Heart left ventricle (tissue), 16 donors: ENCODE measurements around the gene RDM1. TPM values are rescaled to one million over a fixed set of nuclear protein-coding genes. Genes with fewer than 3 reads are reported as not detected.

Experiments used
- ATAC-seq, 4 donors: fragments of 200-7000 bp; cut with Tn5 transposase; one replicate each; pipeline ENCODE4 v1.9.1; 2020 to 2022; ENCODE audit warnings: moderate library complexity in 4 of 4, mild to moderate bottlenecking in 3 of 4, moderate number of reproducible peaks in 1 of 4
- DNase-seq, 5 donors: peaks; one replicate each; pipeline ENCODE4 v3.0.0-alpha.2; 2020
- H3K27ac ChIP-seq, 12 donors: fragments of 200-600 bp; sonication (generic) in 4 of 12; one replicate each; pipeline versions ENCODE4 v1.5.0 to v1.8.0; 2016 to 2022; ENCODE audit warnings: mild to moderate bottlenecking in 2 of 12
- H3K27me3 ChIP-seq, 9 donors: fragments of 200-600 bp; sonication (generic) in 2 of 9; one replicate each; pipeline versions ENCODE4 v1.5.1 to v1.8.0; 2016 to 2022; ENCODE audit warnings: mild to moderate bottlenecking in 3 of 9
- H3K36me3 ChIP-seq, 9 donors: fragments of 200-600 bp; sonication (generic) in 2 of 9; one replicate each; pipeline versions ENCODE4 v1.5.0 to v1.8.0; 2018 to 2022; ENCODE audit warnings: mild to moderate bottlenecking in 2 of 9
- H3K4me1 ChIP-seq, 12 donors: fragments of 200-600 bp; sonication (generic) in 4 of 12; one replicate each; pipeline versions ENCODE4 v1.5.0 to v1.8.0; 2016 to 2022; ENCODE audit warnings: mild to moderate bottlenecking in 3 of 12
- H3K4me3 ChIP-seq, 12 donors: fragments of 200-600 bp; sonication (generic) in 4 of 12; one replicate each; pipeline versions ENCODE4 v1.5.0 to v1.8.0; 2017 to 2022; ENCODE audit warnings: mild to moderate bottlenecking in 9 of 12, moderate library complexity in 4 of 12
- H3K9me3 ChIP-seq, 12 donors: fragments of 200-600 bp; sonication (generic) in 4 of 12; one replicate each; pipeline versions ENCODE4 v1.5.0 to v1.8.0; 2016 to 2022; ENCODE audit warnings: mild to moderate bottlenecking in 1 of 12
- POLR2A ChIP-seq, 2 donors: fragments of 450-650 bp; IDR thresholded peaks; one replicate each; pipeline ENCODE4 v1.6.1; 2017; ENCODE audit warnings: antibody characterized with exemption in 2 of 2, mild to moderate bottlenecking in 2 of 2, moderate library complexity in 2 of 2
- WGBS, 4 donors: extraction: QIAGEN DNeasy Blood & Tissue Kit in 2 of 4; methylation state at CpG; one replicate each; pipeline versions ENCODE4 v1.1.5 to v1.1.7; 2013 to 2018; 5-methylcytosine and 5-hydroxymethylcytosine counted together
- intact Hi-C, 10 donors: fragments of 100-400 bp; cut with DNase I; formaldehyde crosslinking; loops; one replicate each; pipeline versions ENCODE4 v1.11.1 to v1.14.2; 2022
- polyA plus RNA-seq, 2 donors: library from polyadenylated mRNA; stranded (reverse); fragments of 200-250 nt; gene quantifications; one replicate each; pipeline ENCODE4 v1.2.3, GENCODE V29; 2013
- total RNA-seq, 9 donors: library from RNA; depleted of rRNA in 2 of 9; stranded (reverse); fragments of >200 nt in 2 of 9; fragmentation: NEBNext Ultra II Directional in 3 of 9; extraction: Animal tissue kit (Norgen Biotek cat#: 25700) in 3 of 9; gene quantifications; one replicate each; pipeline versions ENCODE4 v1.1.0 to v1.2.4, GENCODE V29; 2016 to 2023
- TF ChIP-seq, protein P1 (sequence below), 12 donors: fragments of 200-600 bp; sonication (generic) in 4 of 12; IDR thresholded peaks; one replicate each; pipeline versions ENCODE4 v1.5.0 to v1.8.0; 2018 to 2022; ENCODE audit warnings: antibody characterized with exemption in 12 of 12, mild to moderate bottlenecking in 5 of 12
- donor health status: ischemic (EF 13 %, LVEDD 7.1; RV severe dilation, severe dysfunction).
- donor health status: healthy with polysubstance abuse.
- donor health status: DM: no; HTN: yes; CAD: no.
- donor health status: DM: no; HTN: no; CAD: no.
- donor health status: ischemic (EF 25% LVEDD 6.9; RV normal size, moderate dysfunction).
- donor health status: ischemic (EF 25% LVEDD 5.7; RV mildly dilated, moderate dysfunction).
- donor health status: healthy.
- donor health status: DM: yes; HTN: yes; CAD: no.
- donor health status: ischemic (EF 35%, LVEDD 5.7; RV mildly dilated, moderate dysfunction).
- donor health status: nonischemic (EF 11% LVEDD 7.7; RV severe dilation, severe dysfunction).
- donor health status: DM: yes; HTN: yes; CAD: no.
- donor health status: PGD.
- donor health status: ischemic (EF 29% LVEDD 5.4; RV normal size, mild dysfunction).
- donor health status: nonischemic (EF 23%, LVEDD 6.1; RV moderate dilation, normal function).

RDM1 gene
- total and polyA plus RNA-seq, 11 donors = 0.48 TPM; not detected in 10

DNA sequence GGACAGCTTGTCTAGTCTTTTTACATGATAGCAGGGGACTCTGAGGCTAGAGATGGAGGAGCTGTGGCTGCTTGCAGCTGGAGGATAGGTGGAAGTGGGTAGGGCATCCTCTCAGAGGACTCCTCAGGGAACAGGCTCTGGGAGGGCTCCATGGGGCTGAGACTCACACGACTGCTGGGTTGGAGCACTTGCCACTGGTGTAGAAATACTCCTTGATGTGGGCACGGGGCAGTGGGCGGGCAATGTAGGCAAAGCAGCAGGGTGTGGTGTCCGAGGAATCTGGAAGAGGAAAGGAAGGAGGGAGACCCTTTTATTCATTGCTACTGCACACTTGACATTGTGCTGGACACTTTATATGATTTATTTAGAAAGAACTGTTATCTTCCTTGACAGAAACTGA lies 52.2 kb downstream of the RDM1 start:
- DNase-seq (no peak), ATAC-seq (no peak)
- H3K36me3 ChIP-seq = no peaks in the 10 kb centered on the region
- H3K27me3 ChIP-seq = no peaks in the 10 kb centered on the region
- H3K9me3 ChIP-seq = no peaks in the 10 kb centered on the region
- peaks cover 0 to 26% (median 0%) of the 10 kb centered on the region in 12 donors for H3K4me1 ChIP-seq
- peak overlapping the region in 1 of 12 donors; percentile 44 for H3K4me3 ChIP-seq
- intact Hi-C loops = no loop called here
- no peak for TF ChIP-seq POLR2A (IDR thresholded peaks at IDR 0.05)
- TF ChIP-seq, protein P1, sequence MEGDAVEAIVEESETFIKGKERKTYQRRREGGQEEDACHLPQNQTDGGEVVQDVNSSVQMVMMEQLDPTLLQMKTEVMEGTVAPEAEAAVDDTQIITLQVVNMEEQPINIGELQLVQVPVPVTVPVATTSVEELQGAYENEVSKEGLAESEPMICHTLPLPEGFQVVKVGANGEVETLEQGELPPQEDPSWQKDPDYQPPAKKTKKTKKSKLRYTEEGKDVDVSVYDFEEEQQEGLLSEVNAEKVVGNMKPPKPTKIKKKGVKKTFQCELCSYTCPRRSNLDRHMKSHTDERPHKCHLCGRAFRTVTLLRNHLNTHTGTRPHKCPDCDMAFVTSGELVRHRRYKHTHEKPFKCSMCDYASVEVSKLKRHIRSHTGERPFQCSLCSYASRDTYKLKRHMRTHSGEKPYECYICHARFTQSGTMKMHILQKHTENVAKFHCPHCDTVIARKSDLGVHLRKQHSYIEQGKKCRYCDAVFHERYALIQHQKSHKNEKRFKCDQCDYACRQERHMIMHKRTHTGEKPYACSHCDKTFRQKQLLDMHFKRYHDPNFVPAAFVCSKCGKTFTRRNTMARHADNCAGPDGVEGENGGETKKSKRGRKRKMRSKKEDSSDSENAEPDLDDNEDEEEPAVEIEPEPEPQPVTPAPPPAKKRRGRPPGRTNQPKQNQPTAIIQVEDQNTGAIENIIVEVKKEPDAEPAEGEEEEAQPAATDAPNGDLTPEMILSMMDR (IDR thresholded peaks at IDR 0.05) = no peak
- WGBS, 4 donors = 68 to 78% (median 75%) methylated on average over 4 of the region's 4 CpGs
- H3K27ac ChIP-seq = peak overlapping the region in 1 of 12 donors; percentile 53

DNA sequence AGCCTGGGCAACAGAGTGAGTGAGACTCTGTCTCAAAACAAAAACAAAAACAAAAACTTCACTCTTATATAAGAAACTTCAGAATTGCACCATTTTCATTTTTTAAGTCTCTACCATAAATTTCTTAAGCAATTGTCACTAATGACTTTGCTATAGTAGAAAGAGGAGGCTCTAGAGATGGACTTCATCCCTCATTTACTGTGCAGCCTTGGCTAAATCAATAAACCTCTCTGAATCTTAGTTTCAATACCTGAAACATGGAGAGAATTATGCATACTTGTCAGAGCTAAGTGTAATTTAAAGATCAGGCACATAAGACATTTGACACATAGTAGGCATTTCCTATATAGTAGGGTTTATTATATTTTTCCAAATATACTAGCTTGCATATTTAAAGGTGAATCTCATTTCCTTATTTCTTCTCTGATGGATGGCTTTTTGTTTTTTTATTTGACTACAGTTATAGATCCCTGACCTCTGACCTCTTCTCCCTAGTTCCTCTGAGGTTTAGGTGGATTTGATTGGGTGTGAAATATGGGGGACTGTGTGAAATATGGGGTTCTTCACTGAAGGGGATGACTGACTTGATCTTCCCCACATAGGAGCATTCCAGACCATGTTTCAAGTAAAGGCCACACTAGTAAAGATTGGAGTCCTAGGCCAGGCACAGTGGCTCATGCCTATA lies 53.1 kb downstream of the RDM1 start:
- H3K27me3 ChIP-seq = no peaks in the 10 kb centered on the region
- no peaks in the 10 kb centered on the region for H3K9me3 ChIP-seq
- DNase-seq (no peak), ATAC-seq (no peak)
- H3K36me3 ChIP-seq = no peaks in the 10 kb centered on the region
- intact Hi-C loops = no loop called here
- peak overlapping the region in 1 of 12 donors; percentile 44 for H3K4me3 ChIP-seq
- peaks cover 0 to 26% (median 0%) of the 10 kb centered on the region in 12 donors for H3K4me1 ChIP-seq
- no peak for TF ChIP-seq POLR2A (IDR thresholded peaks at IDR 0.05)
- TF ChIP-seq, protein P1 (IDR thresholded peaks at IDR 0.05) = no peak
- no peak overlapping the region for H3K27ac ChIP-seq

DNA sequence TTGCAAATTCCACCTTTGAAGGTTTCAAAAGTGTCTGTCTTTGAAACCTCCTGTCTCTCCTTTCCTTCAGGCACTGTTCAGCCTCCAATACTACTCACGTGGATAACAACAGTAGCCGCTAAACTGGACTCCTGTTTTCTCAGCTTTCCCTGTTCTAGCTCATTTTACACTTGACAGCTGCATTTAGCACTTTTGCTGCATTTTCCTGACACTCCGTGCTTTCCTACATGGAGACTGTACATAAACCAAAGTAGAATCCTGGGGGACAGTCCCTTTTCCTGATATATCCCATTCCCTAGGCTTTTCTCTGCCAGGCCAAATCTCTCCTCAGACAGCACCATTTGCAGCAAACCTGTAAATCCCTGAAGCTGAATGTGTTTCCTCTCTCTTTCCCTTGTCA lies 54.0 kb downstream of the RDM1 start:
- Histone ChIP-seq H3K27ac (peak overlapping the region in 1 of 12 donors; percentile 53), H3K4me3 (peak overlapping the region in 1 of 12 donors; percentile 44)
- 82 to 90% (median 86%) methylated on average over 3 of the region's 3 CpGs for WGBS, 4 donors

GRCh38 chr17:35875800-35876139 lies 54.8 kb downstream of the RDM1 start:
- DNase-seq (no peak), ATAC-seq (no peak)
- H3K27me3 ChIP-seq = no peaks in the 10 kb centered on the region
- no peaks in the 10 kb centered on the region for H3K36me3 ChIP-seq
- TF ChIP-seq POLR2A (IDR thresholded peaks at IDR 0.05) = no peak
- H3K9me3 ChIP-seq = no peaks in the 10 kb centered on the region
- peaks cover 0 to 21% (median 0%) of the 10 kb centered on the region in 12 donors for H3K4me1 ChIP-seq
- 60 to 75% (median 64%) methylated on average over 3 of the region's 3 CpGs for WGBS, 4 donors
- intact Hi-C loops = no loop called here
- H3K4me3 ChIP-seq = peak overlapping the region in 1 of 12 donors; percentile 44
- H3K27ac ChIP-seq = peak overlapping the region in 1 of 12 donors; percentile 53

More for the DNA sequence above, 54.0 kb downstream of the RDM1 start:
- no peaks in the 10 kb centered on the region for H3K36me3 ChIP-seq
- peaks cover 0 to 26% (median 0%) of the 10 kb centered on the region in 12 donors for H3K4me1 ChIP-seq
- ATAC-seq (no peak), DNase-seq (no peak)
- intact Hi-C loops = no loop called here
- no peaks in the 10 kb centered on the region for H3K9me3 ChIP-seq
- H3K27me3 ChIP-seq = no peaks in the 10 kb centered on the region
- no peak for TF ChIP-seq POLR2A (IDR thresholded peaks at IDR 0.05)
- TF ChIP-seq, protein P1 (IDR thresholded peaks at IDR 0.05) = no peak
